GM18858 (cell line): Measurements from ENCODE around the gene SGSH.
"Not testable (repeated sequence)": the region's sequence is repeated elsewhere in the genome, so short reads cannot be mapped to it uniquely, and the experiment has no call there.

Source experiments
- ATAC-seq: cut with Tn5 transposase; IDR thresholded peaks from one replicate; pipeline ENCODE4 v1.9.1; 2021; ENCODE audit not compliant: unreplicated experiment

Gene SGSH

DNA sequence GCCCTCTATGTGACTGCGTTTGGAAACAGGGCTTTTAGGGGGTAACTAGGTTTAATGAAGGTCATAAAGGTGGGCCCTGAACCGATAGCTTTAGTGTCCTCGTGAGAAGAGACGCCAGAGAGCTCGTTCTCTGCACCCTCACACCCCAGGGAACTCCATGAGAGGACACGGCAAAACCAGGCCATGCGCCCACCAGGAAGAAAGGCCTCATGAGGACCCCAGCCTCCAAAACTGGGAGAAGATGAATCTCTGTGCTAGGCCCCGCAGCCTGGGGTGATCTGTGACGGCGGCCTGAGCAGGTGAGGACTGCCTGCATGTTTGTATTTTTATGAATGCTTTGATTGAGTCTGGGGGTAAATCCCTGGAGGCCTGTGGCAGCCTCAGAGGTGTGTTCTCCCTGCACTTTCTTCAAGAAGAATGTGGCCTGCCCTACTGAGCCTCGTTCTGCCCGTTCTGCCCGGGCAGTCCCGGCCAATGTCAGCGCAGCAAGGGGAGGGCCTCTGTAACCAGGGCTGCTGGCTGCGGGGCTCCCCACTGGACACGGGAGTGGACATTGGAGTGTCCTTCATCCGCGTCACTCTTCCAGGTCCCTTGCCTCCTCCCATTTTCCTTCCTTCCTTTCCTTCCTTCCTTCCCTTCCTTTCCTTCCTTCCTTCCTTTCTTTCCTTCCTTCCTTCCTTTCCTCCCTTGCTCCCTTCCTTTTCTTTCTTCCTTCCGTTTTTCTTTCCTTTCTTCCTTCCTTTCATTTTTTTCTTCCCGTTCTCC lies 33.7 kb upstream of the SGSH start:
- ATAC-seq = no peak

DNA sequence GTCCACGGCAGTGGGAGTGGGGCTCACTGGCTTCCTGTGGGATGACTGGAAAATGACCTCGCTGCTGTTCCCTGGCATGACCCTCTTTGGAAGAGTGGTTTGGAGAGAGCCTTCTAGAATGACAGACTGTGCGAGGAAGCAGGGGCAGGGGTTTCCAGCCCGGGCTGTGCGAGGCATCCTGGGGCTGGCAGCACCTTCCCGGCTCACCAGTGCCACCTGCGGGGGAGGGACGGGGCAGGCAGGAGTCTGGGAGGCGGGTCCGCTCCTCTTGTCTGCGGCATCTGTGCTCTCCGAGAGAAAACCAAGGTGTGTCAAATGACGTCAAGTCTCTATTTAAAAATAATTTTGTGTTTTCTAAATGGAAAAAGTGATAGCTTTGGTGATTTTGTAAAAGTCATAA lies 32.7 kb upstream of the SGSH start:
- no peak for ATAC-seq

DNA sequence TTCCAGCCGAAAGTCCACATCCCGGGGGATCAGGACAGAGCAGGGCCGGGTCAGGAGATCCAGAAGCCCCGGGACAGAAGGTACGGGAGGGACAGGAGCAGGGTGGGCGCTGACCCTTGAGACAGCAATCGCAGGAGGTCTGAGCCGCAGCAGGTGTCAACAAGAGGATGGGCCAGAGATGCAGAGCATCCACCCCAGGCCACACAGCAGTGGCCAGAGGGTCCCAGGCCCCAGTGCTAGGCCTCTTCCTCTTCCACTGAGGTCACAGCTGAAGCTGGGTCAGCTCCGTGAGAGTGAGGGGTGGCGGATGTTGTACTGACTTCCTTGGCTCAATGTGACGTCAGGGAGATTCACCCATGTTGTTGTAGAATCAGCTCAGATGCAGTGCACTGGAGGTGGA lies 31.8 kb upstream of the SGSH start:
- no peak for ATAC-seq

DNA sequence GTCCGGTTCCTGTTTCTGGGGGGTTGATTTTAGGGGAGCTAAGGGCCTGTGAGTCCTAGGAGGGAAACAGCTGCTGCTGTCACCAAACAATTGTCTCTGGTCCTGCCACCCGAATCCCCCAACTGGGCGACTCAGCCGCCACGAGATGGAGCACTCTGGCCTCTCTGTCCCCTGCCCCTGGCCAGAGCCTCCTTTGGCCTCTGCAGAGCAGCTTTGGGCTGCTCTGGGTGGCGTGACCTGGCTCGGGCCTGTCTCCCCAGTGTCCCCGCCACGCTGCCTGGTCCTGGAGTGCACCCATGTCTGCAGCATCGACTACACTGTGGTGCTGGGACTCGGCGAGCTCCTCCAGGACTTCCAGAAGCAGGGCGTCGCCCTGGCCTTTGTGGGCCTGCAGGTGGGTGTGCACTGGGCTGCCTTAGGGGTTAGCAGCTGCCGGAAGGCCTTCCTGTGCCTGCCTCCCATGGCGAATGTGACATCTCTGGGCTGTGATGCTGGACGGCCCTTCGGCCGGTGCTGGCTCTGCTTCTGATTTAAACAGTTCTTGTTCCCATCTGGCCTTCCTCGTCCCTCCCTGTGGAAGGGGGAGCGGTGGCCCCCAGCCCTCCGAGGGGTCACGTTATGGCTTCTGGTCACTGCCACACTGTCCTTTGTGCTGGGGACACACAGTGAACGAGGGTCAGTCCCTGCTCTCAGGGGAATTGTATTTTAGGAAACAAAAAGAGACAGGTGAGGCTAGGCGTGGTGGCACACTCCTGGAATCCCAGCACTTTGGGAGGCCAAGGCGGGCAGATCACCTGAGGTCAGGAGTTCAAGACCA lies 29.0 kb upstream of the SGSH start:
- ATAC-seq = no peak

DNA sequence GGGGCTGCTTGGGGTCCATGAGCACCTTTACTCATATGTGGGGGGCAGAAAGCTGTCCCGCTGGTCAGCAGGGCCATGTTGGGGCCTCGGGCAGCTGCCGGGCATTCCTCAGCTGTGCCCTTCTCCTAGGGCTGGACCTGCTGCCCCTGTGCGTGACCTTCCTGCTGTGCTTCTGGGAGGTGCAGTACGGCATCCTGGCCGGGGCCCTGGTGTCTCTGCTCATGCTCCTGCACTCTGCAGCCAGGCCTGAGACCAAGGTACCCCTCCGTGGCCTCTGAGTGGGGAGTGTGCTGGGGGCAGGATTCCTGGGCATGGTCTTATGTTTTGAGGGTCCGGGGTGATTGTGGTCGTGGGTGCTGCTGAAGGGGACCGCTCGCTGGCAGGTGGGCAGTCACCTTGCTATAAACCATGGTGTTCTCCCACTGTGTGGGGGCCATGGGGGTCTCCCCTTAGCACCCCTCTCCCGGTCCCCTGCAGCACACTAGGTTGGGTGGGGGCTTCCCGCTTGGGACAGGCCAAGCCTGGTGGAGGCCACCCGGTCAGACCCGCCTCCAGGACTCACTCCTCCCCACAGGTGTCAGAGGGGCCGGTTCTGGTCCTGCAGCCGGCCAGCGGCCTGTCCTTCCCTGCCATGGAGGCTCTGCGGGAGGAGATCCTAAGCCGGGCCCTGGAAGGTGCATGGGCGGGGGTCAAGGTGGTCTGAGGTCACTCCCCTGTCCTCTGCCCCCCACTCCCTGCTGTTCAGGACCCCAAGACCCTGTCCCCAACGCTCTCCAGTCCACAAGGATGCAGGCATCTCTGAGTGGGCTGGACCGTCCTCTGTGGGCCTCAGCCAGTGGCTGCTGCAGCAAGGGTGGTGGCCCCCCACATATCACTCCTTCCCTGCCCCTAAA lies 28.1 kb upstream of the SGSH start:
- ATAC-seq = no peak

DNA sequence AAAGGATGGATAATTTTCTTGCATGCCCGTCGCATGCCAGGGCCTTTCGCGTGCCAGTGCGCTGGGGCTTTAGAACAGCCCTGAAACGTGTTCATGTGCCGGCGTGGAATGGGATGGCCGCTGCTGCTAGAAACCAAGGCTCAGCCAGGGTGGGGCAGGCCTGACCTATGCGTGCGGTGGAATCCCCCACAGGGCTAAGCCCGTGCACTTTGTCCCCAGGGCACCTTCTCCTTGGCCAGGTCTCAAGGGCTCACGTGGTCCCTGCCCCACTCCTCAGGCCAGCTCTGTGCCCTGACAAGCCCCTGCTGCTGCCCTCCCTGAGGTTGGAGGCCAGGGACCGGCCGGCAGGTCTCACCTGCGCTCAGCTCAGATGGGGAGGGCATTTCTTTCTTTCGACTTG lies 27.4 kb upstream of the SGSH start:
- no peak for ATAC-seq

DNA sequence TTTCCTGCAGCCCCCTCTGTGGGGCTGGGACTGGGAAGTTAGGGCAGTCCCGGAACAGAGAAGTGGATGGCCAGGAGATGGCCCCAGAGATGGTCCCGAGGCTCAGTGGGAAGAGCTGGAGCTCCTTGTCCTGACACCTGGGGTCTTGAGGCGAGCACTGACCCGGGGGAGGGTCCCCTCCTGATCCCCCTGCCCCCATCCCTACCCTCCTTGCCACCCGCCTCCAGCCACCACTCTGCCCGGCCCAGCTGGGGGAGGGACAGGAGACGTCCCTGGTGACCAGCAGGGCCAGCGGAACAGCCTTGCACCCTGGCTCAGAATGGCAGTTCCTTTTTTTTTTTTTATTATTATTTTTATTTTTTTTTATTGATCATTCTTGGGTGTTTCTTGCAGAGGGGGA lies 26.6 kb upstream of the SGSH start:
- ATAC-seq = no peak

DNA sequence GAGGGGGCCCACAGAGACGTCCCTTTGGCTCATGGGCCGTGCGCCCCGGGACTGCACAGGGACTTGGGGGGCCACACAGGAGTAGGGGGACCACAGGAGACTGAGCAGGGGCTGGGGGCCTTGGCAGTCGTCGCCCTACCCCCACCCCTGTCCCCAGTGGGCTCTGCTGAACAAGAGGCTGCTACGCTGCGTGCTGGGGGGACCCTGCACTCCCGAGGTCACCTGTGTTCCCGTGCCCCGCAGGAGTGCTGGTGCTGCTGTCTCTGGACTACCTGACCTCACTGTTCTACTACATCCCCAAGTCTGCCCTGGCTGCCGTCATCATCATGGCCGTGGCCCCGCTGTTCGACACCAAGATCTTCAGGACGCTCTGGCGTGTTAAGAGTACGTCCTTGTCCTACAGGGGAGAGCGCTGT lies 26.1 kb upstream of the SGSH start:
- ATAC-seq = no peak

DNA sequence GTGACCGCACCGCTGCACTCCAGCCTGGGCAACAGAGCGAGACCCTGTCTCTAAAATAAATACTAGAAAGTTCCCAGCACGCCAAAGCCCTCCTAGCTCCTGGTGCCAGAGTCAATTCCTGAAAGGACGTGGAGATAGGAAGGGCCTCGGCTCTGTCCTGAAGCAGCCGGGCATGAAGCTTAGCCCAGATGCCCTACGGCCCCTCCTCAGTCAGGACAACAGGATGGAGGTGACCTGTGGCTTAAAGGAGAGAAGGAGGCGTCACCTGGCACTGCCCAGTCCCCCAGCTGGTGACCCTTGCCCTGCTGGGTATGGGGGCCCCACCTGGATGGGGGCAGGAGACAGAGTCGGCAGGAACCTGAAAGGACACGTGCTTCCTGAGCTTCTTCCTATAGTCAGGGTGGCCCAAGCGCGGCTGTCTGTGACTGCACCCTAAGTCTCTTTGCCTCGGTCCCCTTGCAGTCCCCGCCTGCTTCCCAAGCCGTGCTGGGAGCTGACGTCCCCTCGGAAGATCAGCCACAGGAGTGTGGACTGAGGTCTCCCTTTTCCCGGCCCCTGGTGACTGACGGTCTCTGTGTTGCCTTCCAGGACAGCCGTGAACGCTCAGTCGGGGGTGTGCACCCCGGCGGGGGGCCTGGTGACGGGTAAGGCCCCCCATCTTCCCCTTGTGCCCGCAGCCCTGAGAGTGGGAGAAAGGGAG lies 25.6 kb upstream of the SGSH start:
- ATAC-seq = no peak

DNA sequence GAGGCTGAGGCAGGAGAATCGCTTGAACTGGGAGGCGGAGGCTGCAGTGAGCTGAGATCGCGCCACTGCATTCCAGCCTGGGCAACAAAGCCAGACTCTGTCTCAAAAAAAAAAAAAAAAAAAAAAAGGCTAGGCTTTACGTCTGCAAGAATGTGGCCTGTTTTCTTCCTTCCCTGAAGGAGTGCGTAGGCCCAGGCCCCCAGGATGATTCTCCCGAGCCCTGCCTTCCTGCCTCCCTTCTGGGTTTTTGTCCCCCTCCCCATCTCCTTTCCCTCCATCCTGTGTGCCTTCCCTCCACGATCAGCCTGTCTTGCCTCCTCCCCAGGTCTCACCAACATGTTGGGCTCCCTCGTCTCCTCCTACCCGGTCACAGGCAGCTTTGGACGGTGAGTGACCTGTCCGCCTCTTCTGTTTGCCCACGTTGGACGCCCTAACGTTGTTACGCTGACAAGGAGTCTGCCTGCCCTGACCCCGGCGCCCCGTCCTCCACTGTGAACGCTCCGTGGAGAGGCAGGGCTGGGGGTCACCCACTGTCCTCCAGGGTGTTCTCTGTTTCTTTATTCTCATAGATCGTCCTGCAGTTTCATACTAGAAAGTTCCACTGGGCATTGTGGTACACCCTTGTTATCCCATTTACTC lies 24.9 kb upstream of the SGSH start:
- ATAC-seq = no peak

DNA sequence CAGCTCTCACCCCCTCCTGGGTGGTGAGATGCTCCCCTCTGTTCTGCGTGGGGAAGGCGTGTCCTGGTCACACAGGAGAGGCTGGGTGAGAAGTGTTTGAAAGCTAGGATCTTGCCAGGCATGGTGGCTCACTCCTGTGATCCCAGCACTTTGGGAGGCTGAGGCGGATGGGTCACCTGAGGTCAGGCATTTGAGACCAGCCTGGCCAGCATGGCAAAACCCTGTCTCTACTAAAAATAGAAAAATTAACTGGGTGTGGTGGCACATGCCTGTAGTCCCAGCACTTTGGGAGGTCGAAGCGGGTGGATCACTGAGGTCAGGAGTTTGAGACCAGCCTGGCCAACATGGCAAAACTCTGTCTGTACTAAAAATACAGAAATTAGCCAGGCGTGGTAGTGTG lies 24.3 kb upstream of the SGSH start:
- ATAC-seq = not testable (repeated sequence)

DNA sequence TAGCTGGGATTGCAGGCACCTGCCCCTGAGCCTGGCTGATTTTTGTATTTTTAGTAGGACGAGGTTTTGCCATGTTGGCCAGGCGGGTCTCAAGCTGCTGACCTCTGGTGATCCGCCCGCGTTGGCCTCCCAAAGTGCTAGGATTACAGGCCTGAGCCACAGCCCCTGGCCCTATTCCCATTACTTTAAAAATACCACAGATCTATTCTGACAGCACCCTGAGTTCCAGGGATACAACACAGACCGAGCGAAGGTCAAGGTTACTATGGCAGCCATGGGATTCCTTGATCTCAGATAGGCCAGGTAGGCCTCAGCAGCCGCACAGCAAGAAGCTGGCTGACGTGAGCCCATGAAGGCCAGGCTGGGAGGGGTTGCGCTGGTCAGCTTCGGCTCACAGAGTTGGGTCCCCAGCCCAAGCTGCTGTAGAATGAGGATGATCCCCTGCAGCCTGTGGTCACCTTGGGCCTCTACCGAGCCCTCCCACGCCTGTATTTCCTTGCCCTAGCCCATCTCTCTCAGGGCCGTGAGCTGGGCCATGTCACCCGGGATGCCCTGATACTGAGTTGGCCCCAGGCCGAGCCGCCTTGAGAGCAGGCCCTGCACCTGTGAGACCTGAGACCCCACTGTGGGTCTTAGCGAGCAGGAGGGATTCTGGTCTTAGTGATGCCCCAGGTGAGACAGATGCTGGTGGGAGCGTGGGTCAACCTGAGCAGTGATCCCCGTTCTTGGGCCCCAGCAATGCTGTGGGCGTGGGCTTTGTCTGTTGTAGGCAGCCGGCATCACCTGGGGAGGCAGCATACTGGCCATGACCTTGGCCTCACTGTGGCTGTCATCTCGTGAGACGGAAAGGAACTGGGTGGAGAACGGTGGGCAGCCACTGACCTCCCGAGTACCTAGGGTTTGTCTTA lies 23.6 kb upstream of the SGSH start:
- no peak for ATAC-seq

DNA sequence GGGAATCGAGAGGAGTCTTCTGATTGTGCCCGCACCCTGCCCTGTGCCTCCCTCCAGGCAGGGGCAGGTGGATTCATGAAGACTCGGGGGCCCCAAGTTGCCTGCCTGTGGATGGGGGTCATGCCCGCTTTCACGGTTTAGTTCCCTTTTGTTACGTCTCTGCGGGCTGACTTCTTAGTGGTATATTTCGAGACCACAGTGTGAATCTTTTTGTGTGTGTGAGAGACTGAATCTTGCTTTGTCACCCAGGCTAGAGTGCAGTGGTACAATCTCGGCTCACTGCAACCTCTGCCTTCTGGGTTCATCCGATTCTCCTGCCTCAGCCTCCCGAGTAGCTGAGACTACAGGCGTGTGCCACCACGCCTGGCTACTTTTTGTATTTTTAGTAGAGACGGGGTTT lies 22.4 kb upstream of the SGSH start:
- ATAC-seq = no peak

DNA sequence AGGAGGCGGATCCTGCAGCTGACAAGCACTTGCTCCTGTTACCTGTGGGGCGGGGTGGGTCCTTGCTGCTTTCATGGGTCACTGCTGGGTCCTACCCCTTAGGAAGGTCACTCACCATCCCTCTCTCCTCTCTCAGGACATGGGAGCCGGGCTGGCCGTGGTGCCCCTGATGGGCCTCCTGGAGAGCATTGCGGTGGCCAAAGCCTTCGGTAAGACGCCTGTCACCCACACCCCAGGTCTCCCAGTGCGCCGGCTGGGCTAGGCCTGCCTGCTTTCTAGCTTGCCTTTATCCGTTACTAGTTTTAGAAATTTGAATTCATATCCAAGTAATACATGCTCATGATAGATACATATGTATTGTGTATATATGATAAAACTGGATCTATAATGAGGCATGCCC lies 17.3 kb upstream of the SGSH start:
- ATAC-seq = no peak

DNA sequence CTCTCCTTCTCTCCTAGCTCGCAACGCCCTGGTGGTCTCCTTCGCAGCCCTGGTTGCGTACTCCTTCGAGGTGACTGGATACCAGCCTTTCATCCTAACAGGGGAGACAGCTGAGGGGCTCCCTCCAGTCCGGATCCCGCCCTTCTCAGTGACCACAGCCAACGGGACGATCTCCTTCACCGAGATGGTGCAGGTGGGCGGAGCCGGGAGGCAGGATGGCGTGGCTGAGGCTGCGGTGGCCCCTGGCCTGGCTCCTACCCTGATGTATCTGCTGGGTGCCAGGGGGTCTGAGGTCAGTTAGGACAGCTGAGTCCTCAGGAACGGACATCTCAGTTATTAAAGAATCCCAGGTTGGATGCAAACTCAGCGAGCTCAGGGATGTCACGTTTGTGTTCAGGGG lies 16.8 kb upstream of the SGSH start:
- no peak for ATAC-seq

DNA sequence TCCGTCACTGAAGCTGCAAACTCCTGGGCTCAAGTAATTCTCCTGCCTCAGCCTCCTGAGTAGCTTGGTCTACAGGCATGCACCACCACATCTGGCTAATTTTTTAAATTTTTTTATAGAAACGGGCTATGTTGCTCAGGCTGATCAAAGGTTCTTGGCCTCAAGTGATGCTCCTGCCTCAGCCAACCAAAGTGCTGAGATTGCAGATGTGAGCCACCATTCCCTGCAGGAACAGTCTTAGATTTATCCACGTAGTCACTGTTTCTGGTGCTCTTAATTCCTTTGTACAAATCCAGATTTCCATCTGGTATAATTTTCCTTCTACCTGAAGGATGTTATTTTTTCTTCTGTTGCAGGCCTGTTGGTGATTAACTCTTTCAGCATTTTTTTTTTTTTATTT lies 13.1 kb upstream of the SGSH start:
- ATAC-seq = no peak

DNA sequence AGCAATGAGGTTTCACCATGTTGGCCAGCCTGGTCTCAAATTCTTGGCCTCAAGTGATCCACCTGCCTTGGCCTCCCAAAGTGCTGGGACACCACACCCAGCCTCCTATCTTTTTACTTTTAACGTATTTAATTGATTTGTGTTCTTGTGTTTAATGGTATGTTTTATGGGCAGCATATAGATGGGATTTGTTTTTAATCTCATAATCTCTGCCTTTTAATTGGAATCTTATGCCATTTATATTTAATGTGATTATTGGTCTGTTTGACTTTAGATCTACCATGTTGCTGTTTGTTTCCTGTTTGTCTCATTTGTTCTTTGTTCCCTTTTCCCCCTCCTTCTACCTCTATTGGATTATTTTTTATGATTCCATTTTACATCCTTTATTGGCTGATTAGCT lies 12.3 kb upstream of the SGSH start:
- no peak for ATAC-seq

DNA sequence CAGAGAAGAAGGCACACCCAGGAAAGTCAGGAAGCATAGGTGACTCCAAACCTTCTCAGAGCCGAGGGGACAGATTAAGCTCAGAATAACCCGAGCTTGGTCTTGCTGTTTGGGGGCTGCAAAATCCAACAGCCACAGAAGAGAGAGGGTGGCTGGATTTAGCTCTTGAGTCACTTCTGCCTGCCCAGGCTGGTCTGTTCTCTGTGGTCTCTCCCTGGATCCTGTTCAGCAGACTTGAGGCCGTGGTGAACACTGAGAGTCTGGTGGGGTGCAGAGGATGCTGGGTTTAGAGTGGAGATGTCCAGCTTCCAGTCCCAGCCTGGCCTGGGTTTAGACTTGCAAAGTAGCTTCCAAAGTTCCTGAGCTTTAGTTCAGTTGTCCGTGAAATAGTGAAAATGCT lies 8.9 kb upstream of the SGSH start:
- no peak for ATAC-seq

DNA sequence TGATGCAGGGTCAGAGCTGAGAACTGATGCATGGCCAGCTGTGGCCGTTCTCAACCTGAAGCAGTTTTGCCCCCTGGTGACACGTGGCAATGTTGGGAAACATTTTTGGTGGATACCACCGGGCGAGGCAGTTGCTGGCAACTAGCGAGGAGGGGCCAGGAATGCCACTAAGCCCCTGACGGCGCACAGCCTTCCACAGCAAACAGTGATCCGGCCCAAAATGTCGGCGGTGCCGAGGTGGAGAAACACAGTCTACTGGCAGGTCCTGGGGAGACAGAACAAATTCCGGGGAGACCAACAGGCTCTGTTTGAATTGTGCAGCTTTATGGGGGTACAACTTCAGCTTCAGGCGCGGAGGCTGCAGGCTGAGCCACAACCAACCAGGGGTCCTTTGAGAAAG lies 8.3 kb upstream of the SGSH start:
- no peak for ATAC-seq
